ENCODE data around the gene DSCAM. TPM values are rescaled to one million over a fixed set of nuclear protein-coding genes. Genes with fewer than 3 reads are reported as not detected.

The DSCAM gene
- total and polyA plus RNA-seq, 4 experiments from 2014 or later: not detected

GRCh38 chr21:40827509-40827908 is 19.4 kb downstream of the DSCAM start:
- Histone ChIP-seq H3K4me1 (ENCODE audit: insufficient read depth, low read length) (no peaks in the 10 kb centered on the region), H3K27ac (ENCODE audit: low read depth, low read length) (no peak overlapping the region), H3K27me3 (ENCODE audit: insufficient read depth, low read length) (no peaks in the 10 kb centered on the region), H3K4me3 (ENCODE audit: low read length in 2 of 2) (no peak overlapping the region), H3K36me3 (ENCODE audit: insufficient read depth, low read length) (no peaks in the 10 kb centered on the region), H3K9me3 (ENCODE audit: control insufficient read depth in 1 of 2, low read length in 2 of 2) (no peaks in the 10 kb centered on the region)
- intact Hi-C loops (cut with micrococcal nuclease): no loop called here
- Mint-ChIP-seq H3K4me3 (no peak overlapping the region), H3K27me3 (peaks cover 0 to 2% of the 10 kb centered on the region in 2 donors), H3K27ac (no peak overlapping the region), H3K9me3 (peaks cover 0 to 15% (median 3%) of the 10 kb centered on the region in 8 donors), H3K4me1 (no peaks in the 10 kb centered on the region), H3K36me3 (no peaks in the 10 kb centered on the region)
- CTCF ChIA-PET (ENCODE audit: partially characterized antibody): interaction anchor here (1.6 kb wide), 1 partner anchor 8 kb away, joined by 3 read pairs; no protein-coding TSS in a partner anchor
- DNase-seq: no peak
- POLR2A ChIA-PET (ENCODE audit: partially characterized antibody): no interaction called here

- no peak for DNase-seq
- Histone ChIP-seq H3K9me3 (ENCODE audit: control insufficient read depth in 1 of 2, low read length in 2 of 2) (no peaks in the 10 kb centered on the region), H3K4me1 (ENCODE audit: insufficient read depth, low read length) (no peaks in the 10 kb centered on the region), H3K36me3 (ENCODE audit: insufficient read depth, low read length) (no peaks in the 10 kb centered on the region), H3K27me3 (ENCODE audit: insufficient read depth, low read length) (no peaks in the 10 kb centered on the region), H3K4me3 (ENCODE audit: low read length in 2 of 2) (no peak overlapping the region), H3K27ac (ENCODE audit: low read depth, low read length) (no peak overlapping the region)
- no peaks in the 10 kb centered on the region for H3K4me1 Mint-ChIP-seq
- ChIA-PET CTCF (ENCODE audit: partially characterized antibody) (no interaction called here), POLR2A (ENCODE audit: partially characterized antibody) (no interaction called here)
- H3K9me3 Mint-ChIP-seq: peaks cover 0 to 8% (median 3%) of the 10 kb centered on the region in 8 donors
- H3K27ac Mint-ChIP-seq: no peak overlapping the region
- H3K27me3 Mint-ChIP-seq: peaks cover 0 to 3% of the 10 kb centered on the region in 2 donors
- no peak overlapping the region for H3K4me3 Mint-ChIP-seq
- no peaks in the 10 kb centered on the region for H3K36me3 Mint-ChIP-seq
- intact Hi-C loops (cut with micrococcal nuclease): no loop called here
Measured at GRCh38 chr21:40819071-40819900, 27.7 kb downstream of the DSCAM start.

- Mint-ChIP-seq H3K4me3 (no peak overlapping the region), H3K36me3 (no peaks in the 10 kb centered on the region), H3K9me3 (peaks cover 0 to 7% (median 0%) of the 10 kb centered on the region in 8 donors), H3K27me3 (peaks cover 0 to 5% of the 10 kb centered on the region in 2 donors), H3K4me1 (no peaks in the 10 kb centered on the region), H3K27ac (no peak overlapping the region)
- CTCF ChIA-PET (ENCODE audit: partially characterized antibody): interaction anchor here (1.4 kb wide), 1 partner anchor 10 kb away, joined by 3 read pairs; no protein-coding TSS in a partner anchor
- Histone ChIP-seq H3K9me3 (ENCODE audit: control insufficient read depth in 1 of 2, low read length in 2 of 2) (no peaks in the 10 kb centered on the region), H3K36me3 (ENCODE audit: insufficient read depth, low read length) (no peaks in the 10 kb centered on the region), H3K4me1 (ENCODE audit: insufficient read depth, low read length) (no peaks in the 10 kb centered on the region), H3K27me3 (ENCODE audit: insufficient read depth, low read length) (no peaks in the 10 kb centered on the region), H3K27ac (ENCODE audit: low read depth, low read length) (no peak overlapping the region), H3K4me3 (ENCODE audit: low read length in 2 of 2) (no peak overlapping the region)
- DNase-seq: no peak
- intact Hi-C loops (cut with micrococcal nuclease): no loop called here
- POLR2A ChIA-PET (ENCODE audit: partially characterized antibody): no interaction called here
Measured at GRCh38 chr21:40813918-40814317, 33.0 kb downstream of the DSCAM start.

- Histone ChIP-seq H3K4me1 (ENCODE audit: insufficient read depth, low read length) (no peaks in the 10 kb centered on the region), H3K27me3 (ENCODE audit: insufficient read depth, low read length) (no peaks in the 10 kb centered on the region), H3K9me3 (ENCODE audit: control insufficient read depth in 1 of 2, low read length in 2 of 2) (no peaks in the 10 kb centered on the region), H3K27ac (ENCODE audit: low read depth, low read length) (no peak overlapping the region), H3K36me3 (ENCODE audit: insufficient read depth, low read length) (no peaks in the 10 kb centered on the region), H3K4me3 (ENCODE audit: low read length in 2 of 2) (no peak overlapping the region)
- no peaks in the 10 kb centered on the region for H3K36me3 Mint-ChIP-seq
- ChIA-PET CTCF (ENCODE audit: partially characterized antibody) (no interaction called here), POLR2A (ENCODE audit: partially characterized antibody) (no interaction called here)
- no peak overlapping the region for H3K4me3 Mint-ChIP-seq
- H3K27ac Mint-ChIP-seq: no peak overlapping the region
- intact Hi-C loops (cut with micrococcal nuclease): no loop called here
- H3K4me1 Mint-ChIP-seq: no peaks in the 10 kb centered on the region
- H3K27me3 Mint-ChIP-seq: peaks cover 0 to 3% of the 10 kb centered on the region in 2 donors
- no peak for DNase-seq
- H3K9me3 Mint-ChIP-seq: peaks cover 0 to 12% (median 6%) of the 10 kb centered on the region in 8 donors
Measured at GRCh38 chr21:40809673-40810197, 37.2 kb downstream of the DSCAM start.

- Histone ChIP-seq H3K4me1 (ENCODE audit: insufficient read depth, low read length) (no peaks in the 10 kb centered on the region), H3K4me3 (ENCODE audit: low read length in 2 of 2) (no peak overlapping the region), H3K9me3 (ENCODE audit: control insufficient read depth in 1 of 2, low read length in 2 of 2) (peaks cover 0 to 2% of the 10 kb centered on the region in 2 donors), H3K27me3 (ENCODE audit: insufficient read depth, low read length) (no peaks in the 10 kb centered on the region), H3K36me3 (ENCODE audit: insufficient read depth, low read length) (no peaks in the 10 kb centered on the region), H3K27ac (ENCODE audit: low read depth, low read length) (no peak overlapping the region)
- ChIA-PET CTCF (ENCODE audit: partially characterized antibody) (no interaction called here), POLR2A (ENCODE audit: partially characterized antibody) (no interaction called here)
- peak overlapping the region in 1 of 7 donors; percentile 49 for H3K27ac Mint-ChIP-seq
- no peaks in the 10 kb centered on the region for H3K4me1 Mint-ChIP-seq
- no peaks in the 10 kb centered on the region for H3K36me3 Mint-ChIP-seq
- no peak overlapping the region for H3K4me3 Mint-ChIP-seq
- H3K9me3 Mint-ChIP-seq: peaks cover 0 to 53% (median 28%) of the 10 kb centered on the region in 8 donors
- no peaks in the 10 kb centered on the region for H3K27me3 Mint-ChIP-seq
- DNase-seq: no peak
- intact Hi-C loops (cut with micrococcal nuclease): no loop called here
Measured at GRCh38 chr21:40803101-40803500, 43.9 kb downstream of the DSCAM start.

GRCh38 chr21:40800126-40800525 is 46.8 kb downstream of the DSCAM start:
- POLR2A ChIA-PET (ENCODE audit: partially characterized antibody): no interaction called here
- CTCF ChIA-PET (ENCODE audit: partially characterized antibody): no interaction called here
- Mint-ChIP-seq H3K27ac (no peak overlapping the region), H3K4me1 (no peaks in the 10 kb centered on the region), H3K27me3 (no peaks in the 10 kb centered on the region), H3K36me3 (no peaks in the 10 kb centered on the region), H3K9me3 (peaks cover 0 to 57% (median 25%) of the 10 kb centered on the region in 8 donors), H3K4me3 (peak overlapping the region in 1 of 8 donors; percentile 29)
- Histone ChIP-seq H3K4me1 (ENCODE audit: insufficient read depth, low read length) (no peaks in the 10 kb centered on the region), H3K27ac (ENCODE audit: low read depth, low read length) (no peak overlapping the region), H3K4me3 (ENCODE audit: low read length in 2 of 2) (no peak overlapping the region), H3K36me3 (ENCODE audit: insufficient read depth, low read length) (no peaks in the 10 kb centered on the region), H3K9me3 (ENCODE audit: control insufficient read depth in 1 of 2, low read length in 2 of 2) (peaks cover 0 to 2% of the 10 kb centered on the region in 2 donors), H3K27me3 (ENCODE audit: insufficient read depth, low read length) (no peaks in the 10 kb centered on the region)
- DNase-seq: no peak
- intact Hi-C loops (cut with micrococcal nuclease): no loop called here

- Histone ChIP-seq H3K4me3 (ENCODE audit: low read length in 2 of 2) (no peak overlapping the region), H3K27ac (ENCODE audit: low read depth, low read length) (no peak overlapping the region), H3K36me3 (ENCODE audit: insufficient read depth, low read length) (no peaks in the 10 kb centered on the region), H3K9me3 (ENCODE audit: control insufficient read depth in 1 of 2, low read length in 2 of 2) (peaks cover 0 to 2% of the 10 kb centered on the region in 2 donors), H3K4me1 (ENCODE audit: insufficient read depth, low read length) (no peaks in the 10 kb centered on the region), H3K27me3 (ENCODE audit: insufficient read depth, low read length) (no peaks in the 10 kb centered on the region)
- intact Hi-C loops (cut with micrococcal nuclease): no loop called here
- H3K36me3 Mint-ChIP-seq: no peaks in the 10 kb centered on the region
- DNase-seq: no peak
- no peaks in the 10 kb centered on the region for H3K27me3 Mint-ChIP-seq
- H3K4me1 Mint-ChIP-seq: no peaks in the 10 kb centered on the region
- POLR2A ChIA-PET (ENCODE audit: partially characterized antibody): no interaction called here
- CTCF ChIA-PET (ENCODE audit: partially characterized antibody): no interaction called here
- H3K27ac Mint-ChIP-seq: no peak overlapping the region
- H3K4me3 Mint-ChIP-seq: no peak overlapping the region
- peaks cover 0 to 63% (median 21%) of the 10 kb centered on the region in 8 donors for H3K9me3 Mint-ChIP-seq
Measured at GRCh38 chr21:40797891-40798290, 49.1 kb downstream of the DSCAM start.
